ENCODE data around the gene URM1.
A peak's percentile ranks its signal among the peaks of the same experiment; 100 is the strongest.
"Not testable (repeated sequence)": the region's sequence is repeated elsewhere in the genome, so short reads cannot be mapped to it uniquely, and the experiment has no call there.

Gene URM1

DNA sequence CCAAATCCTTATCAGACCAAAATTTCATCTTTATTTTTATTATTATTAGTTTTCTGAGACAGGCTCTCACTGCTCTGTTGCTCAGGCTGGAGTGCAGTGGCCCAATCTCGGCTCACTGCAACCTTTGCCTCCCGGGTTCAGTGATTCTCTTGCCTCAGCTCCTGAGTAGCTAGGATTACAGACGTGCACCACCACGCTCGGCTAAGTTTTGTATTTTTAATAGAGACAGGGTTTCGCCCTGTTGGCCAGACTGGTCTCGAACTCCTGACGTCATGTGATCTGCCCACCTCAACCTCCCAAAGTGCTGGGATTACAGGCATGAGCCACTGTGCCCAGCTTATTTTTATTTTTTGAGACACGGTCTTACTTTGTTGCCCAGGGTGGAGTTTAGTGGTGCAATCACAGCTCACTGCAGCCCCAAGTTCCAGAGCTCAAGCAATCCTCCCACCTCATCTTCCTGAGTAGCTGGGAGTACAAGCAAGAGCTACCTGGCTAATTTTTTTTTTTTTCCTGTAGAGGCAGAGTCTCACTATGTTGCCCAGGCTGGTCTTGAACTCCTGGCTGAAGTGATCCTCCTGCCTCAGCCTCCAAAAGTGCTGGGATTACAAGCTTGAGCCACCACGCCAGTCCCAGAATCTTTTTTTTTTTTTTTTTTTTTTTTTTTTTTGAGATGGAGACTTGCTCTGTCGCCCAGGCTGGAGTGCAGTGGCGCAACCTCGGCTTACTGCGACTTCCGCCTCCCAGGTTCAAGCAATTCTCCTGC is 32.1 kb upstream of the URM1 start:
- not testable (repeated sequence) for H3K23ac ChIP-seq (ENCODE audit: low read length); H3K4me3 ChIP-seq (ENCODE audit: low read depth, low read length); H3K14ac ChIP-seq (ENCODE audit: low read length); H4K91ac ChIP-seq (ENCODE audit: low read depth, low read length); H3K9ac ChIP-seq (ENCODE audit: low read length); H2BK12ac ChIP-seq (ENCODE audit: low read length); H3K79me2 ChIP-seq (ENCODE audit: control insufficient read depth, insufficient read depth, low read length, poor library complexity); H4K12ac ChIP-seq (ENCODE audit: low read depth, low read length); H2AFZ ChIP-seq (ENCODE audit: insufficient read depth, low read length, poor library complexity); H3K18ac ChIP-seq (ENCODE audit: low read length); H3K4ac ChIP-seq (ENCODE audit: low read depth, low read length); DNase-seq; H3K79me1 ChIP-seq (ENCODE audit: low read length); H3K4me2 ChIP-seq (ENCODE audit: low read length); H3K27me3 ChIP-seq (ENCODE audit: insufficient read depth, low read length); H2BK120ac ChIP-seq (ENCODE audit: insufficient read depth, low read length, poor library complexity); H2BK5ac ChIP-seq (ENCODE audit: low read depth, low read length, poor library complexity); H4K8ac ChIP-seq (ENCODE audit: low read depth, low read length); H2AK5ac ChIP-seq (ENCODE audit: low read length); H3K9me3 ChIP-seq (ENCODE audit: insufficient read depth, low read depth, low read length); H3K27ac ChIP-seq (ENCODE audit: low read depth, low read length)
- Histone ChIP-seq H3K4me1 (ENCODE audit: control insufficient read depth in 1 of 2, insufficient read depth in 2 of 2, low read length in 2 of 2) (peaks cover 0 to 10% of the 10 kb centered on the region in 2 experiments), H3K36me3 (ENCODE audit: control insufficient read depth in 1 of 2, insufficient read depth in 2 of 2, low read length in 2 of 2) (peaks cover 15 to 17% of the 10 kb centered on the region in 2 experiments)
- no CpG with 5 or more reads among the region's 15 CpGs for WGBS (ENCODE audit: extremely low coverage, insufficient coverage, insufficient read length)

DNA sequence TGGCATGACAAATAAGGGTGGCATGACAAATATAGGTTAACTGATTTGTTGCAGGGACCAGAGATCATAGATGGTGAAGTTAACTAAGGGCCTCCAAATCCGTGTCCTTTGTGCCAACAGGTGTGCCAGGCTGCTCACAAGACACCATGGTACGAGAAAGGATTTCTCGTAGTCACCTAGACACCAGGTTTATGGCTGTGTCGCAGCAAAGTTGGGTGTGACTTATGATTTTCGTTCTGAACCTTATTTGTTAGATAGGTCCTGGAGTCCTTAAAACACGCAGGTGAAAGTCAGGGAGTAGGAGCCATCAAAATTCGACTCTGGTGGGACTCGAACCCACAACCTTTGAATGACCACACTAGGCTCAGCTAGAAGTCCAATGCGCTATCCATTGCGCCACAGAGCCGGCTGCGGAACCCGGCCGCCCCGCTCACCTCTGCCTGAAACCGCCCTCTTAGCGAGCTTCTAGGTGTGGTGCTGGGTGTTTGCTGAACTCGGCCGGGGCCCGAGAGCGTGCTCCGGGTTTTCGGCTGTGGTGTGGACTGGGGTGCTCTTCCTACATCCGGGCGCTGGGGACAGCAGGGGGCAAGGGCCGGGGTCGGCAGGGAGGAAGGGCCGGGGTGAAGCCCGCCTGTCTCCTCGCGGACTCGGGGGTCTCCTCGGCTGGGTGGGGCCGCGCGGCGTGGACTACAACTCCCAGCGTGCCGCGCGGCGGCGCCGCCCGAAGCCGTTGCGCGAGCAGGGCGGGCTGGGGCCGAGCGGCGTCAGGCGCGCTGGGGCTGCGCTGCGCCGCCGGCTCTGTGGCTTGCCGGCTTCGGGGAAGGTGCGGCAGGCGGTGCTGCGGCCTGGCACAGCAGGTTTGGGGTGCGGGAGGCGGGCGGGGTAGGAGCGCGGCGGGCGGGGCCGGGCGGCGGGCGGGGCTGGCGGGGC is 31.1 kb upstream of the URM1 start, which contains the start of gene SLC27A4:
SLC27A4 (plus strand) TSS at position 767 of the 930 bp plus-strand sequence. CDS start 2,606 bp downstream, outside the sequence.
- no CpG with 5 or more reads among the region's 75 CpGs for WGBS (ENCODE audit: extremely low coverage, insufficient coverage, insufficient read length)
- H3K27me3 ChIP-seq (ENCODE audit: insufficient read depth, low read length): no peaks in the 10 kb centered on the region
- H3K23ac ChIP-seq (ENCODE audit: low read length): no peak within 1 kb of the TSS
- peak within 1 kb of the TSS; percentile 90 for H4K12ac ChIP-seq (ENCODE audit: low read depth, low read length)
- no peak within 1 kb of the TSS for H2BK12ac ChIP-seq (ENCODE audit: low read length)
- H3K14ac ChIP-seq (ENCODE audit: low read length): peak within 1 kb of the TSS; percentile 83
- no peaks in the 10 kb centered on the region for H3K9me3 ChIP-seq (ENCODE audit: insufficient read depth, low read depth, low read length)
- peak within 1 kb of the TSS; percentile 69 for H3K18ac ChIP-seq (ENCODE audit: low read length)
- peak within 1 kb of the TSS; percentile 89 for H4K8ac ChIP-seq (ENCODE audit: low read depth, low read length)
- H3K4me1 ChIP-seq (ENCODE audit: control insufficient read depth in 1 of 2, insufficient read depth in 2 of 2, low read length in 2 of 2): peaks cover 0 to 10% of the 10 kb centered on the region in 2 experiments
- peak within 1 kb of the TSS; percentile 56 for H3K4ac ChIP-seq (ENCODE audit: low read depth, low read length)
- H3K4me2 ChIP-seq (ENCODE audit: low read length): peak within 1 kb of the TSS; percentile 98
- H3K79me2 ChIP-seq (ENCODE audit: control insufficient read depth, insufficient read depth, low read length, poor library complexity): peaks cover 4% of the 10 kb centered on the region
- peak; percentile 82 to 86 for DNase-seq
- peaks cover 19 to 21% of the 10 kb centered on the region in 2 experiments for H3K36me3 ChIP-seq (ENCODE audit: control insufficient read depth in 1 of 2, insufficient read depth in 2 of 2, low read length in 2 of 2)
- H3K9ac ChIP-seq (ENCODE audit: low read length): peak within 1 kb of the TSS; percentile 70
- no peak within 1 kb of the TSS for H2BK5ac ChIP-seq (ENCODE audit: low read depth, low read length, poor library complexity)
- no peak within 1 kb of the TSS for H2AK5ac ChIP-seq (ENCODE audit: low read length)
- peak within 1 kb of the TSS; percentile 95 for H2AFZ ChIP-seq (ENCODE audit: insufficient read depth, low read length, poor library complexity)
- H2BK120ac ChIP-seq (ENCODE audit: insufficient read depth, low read length, poor library complexity): peak within 1 kb of the TSS; percentile 50
- peak within 1 kb of the TSS; percentile 82 for H4K91ac ChIP-seq (ENCODE audit: low read depth, low read length)
- peak within 1 kb of the TSS; percentile 12 for H3K27ac ChIP-seq (ENCODE audit: low read depth, low read length)
- H3K79me1 ChIP-seq (ENCODE audit: low read length): peaks cover 6% of the 10 kb centered on the region
- H3K4me3 ChIP-seq (ENCODE audit: low read depth, low read length): peak within 1 kb of the TSS; percentile 83

DNA sequence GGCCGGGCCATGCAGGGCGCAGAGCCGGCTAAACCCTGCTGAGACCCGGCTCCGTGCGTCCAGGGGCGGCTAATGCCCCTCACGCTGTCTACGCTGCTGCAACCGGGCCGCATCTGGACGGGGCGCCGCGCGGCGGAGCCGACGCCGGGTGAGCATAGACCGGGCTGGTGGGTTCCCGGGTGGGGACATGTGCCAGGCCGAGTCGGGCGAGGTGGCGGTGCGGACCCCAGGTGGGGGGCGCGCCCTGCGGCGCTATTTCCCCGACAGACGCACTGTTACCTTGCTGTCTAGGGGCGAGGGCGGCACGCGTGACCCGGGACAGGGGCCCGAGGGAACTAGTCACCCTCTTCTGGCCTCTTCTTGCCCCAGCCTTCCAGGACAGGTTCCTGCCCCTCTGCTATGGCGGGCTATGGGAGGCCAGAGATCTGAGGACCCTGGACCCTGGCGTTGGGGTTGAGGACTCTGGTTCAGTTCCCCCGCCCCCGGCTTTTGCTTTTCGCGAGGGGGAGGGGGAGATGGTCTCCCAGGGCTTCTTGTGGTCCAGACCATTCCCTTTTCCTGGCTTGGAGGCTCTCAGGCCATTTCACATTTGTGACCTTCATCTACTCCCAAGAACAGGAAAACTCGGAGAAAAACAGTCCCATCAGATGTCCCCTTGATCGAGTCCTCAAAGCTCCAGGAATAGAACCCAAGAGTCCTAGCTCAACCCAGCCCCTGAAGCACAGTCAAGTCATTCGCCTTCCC is 30.3 kb upstream of the URM1 start:
- Histone ChIP-seq H3K14ac (ENCODE audit: low read length) (peak overlapping the region; percentile 48), H3K27ac (ENCODE audit: low read depth, low read length) (peak overlapping the region; percentile 12), H2AFZ (ENCODE audit: insufficient read depth, low read length, poor library complexity) (peak overlapping the region; percentile 42), H3K27me3 (ENCODE audit: insufficient read depth, low read length) (no peaks in the 10 kb centered on the region), H3K79me2 (ENCODE audit: control insufficient read depth, insufficient read depth, low read length, poor library complexity) (peaks cover 4% of the 10 kb centered on the region), H3K18ac (ENCODE audit: low read length) (peak overlapping the region; percentile 69), H2BK5ac (ENCODE audit: low read depth, low read length, poor library complexity) (no peak overlapping the region), H3K4ac (ENCODE audit: low read depth, low read length) (peak overlapping the region; percentile 49), H2AK5ac (ENCODE audit: low read length) (no peak overlapping the region), H3K36me3 (ENCODE audit: control insufficient read depth in 1 of 2, insufficient read depth in 2 of 2, low read length in 2 of 2) (peaks cover 27 to 30% of the 10 kb centered on the region in 2 experiments), H2BK120ac (ENCODE audit: insufficient read depth, low read length, poor library complexity) (no peak overlapping the region), H3K9me3 (ENCODE audit: insufficient read depth, low read depth, low read length) (peaks cover 3% of the 10 kb centered on the region), H3K79me1 (ENCODE audit: low read length) (peaks cover 6% of the 10 kb centered on the region), H4K91ac (ENCODE audit: low read depth, low read length) (peak overlapping the region; percentile 60), H3K4me1 (ENCODE audit: control insufficient read depth in 1 of 2, insufficient read depth in 2 of 2, low read length in 2 of 2) (peaks cover 0 to 10% of the 10 kb centered on the region in 2 experiments), H4K12ac (ENCODE audit: low read depth, low read length) (peak overlapping the region; percentile 51), H2BK12ac (ENCODE audit: low read length) (no peak overlapping the region), H3K4me3 (ENCODE audit: low read depth, low read length) (peak overlapping the region; percentile 83), H4K8ac (ENCODE audit: low read depth, low read length) (peak overlapping the region; percentile 79), H3K4me2 (ENCODE audit: low read length) (peak overlapping the region; percentile 98), H3K9ac (ENCODE audit: low read length) (peak overlapping the region; percentile 67), H3K23ac (ENCODE audit: low read length) (no peak overlapping the region)
- peak in 1 of 2 donors; percentile 10 for DNase-seq
- no CpG with 5 or more reads among the region's 48 CpGs for WGBS (ENCODE audit: extremely low coverage, insufficient coverage, insufficient read length)

DNA sequence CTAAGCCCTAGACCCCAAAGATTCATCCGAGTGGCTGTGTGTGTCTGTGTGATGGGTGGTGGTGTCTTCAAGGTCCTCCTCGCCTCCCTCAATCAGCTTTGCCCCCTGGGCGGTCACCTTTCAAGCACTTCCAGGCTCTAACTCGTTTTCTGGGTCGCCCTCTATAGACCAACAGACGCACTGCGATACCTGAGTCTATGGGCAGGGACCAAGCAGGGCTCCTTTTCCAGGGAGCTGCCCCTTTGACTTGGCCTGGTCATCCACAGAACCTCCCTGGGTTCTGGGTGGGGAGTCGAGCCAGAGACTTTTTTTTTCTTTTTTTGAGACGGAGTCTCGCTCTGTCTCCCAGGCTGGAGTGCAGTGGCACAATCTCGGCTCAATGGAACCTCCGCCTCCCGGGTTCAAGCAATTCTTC is 29.7 kb upstream of the URM1 start:
- Histone ChIP-seq H4K8ac (ENCODE audit: low read depth, low read length) (no peak overlapping the region), H2AFZ (ENCODE audit: insufficient read depth, low read length, poor library complexity) (peak overlapping the region; percentile 42), H3K9me3 (ENCODE audit: insufficient read depth, low read depth, low read length) (peaks cover 3% of the 10 kb centered on the region), H2BK5ac (ENCODE audit: low read depth, low read length, poor library complexity) (no peak overlapping the region), H3K18ac (ENCODE audit: low read length) (no peak overlapping the region), H3K4me1 (ENCODE audit: control insufficient read depth in 1 of 2, insufficient read depth in 2 of 2, low read length in 2 of 2) (peaks cover 0 to 10% of the 10 kb centered on the region in 2 experiments), H3K79me2 (ENCODE audit: control insufficient read depth, insufficient read depth, low read length, poor library complexity) (peaks cover 4% of the 10 kb centered on the region), H2AK5ac (ENCODE audit: low read length) (no peak overlapping the region), H3K9ac (ENCODE audit: low read length) (no peak overlapping the region), H4K91ac (ENCODE audit: low read depth, low read length) (no peak overlapping the region), H3K27me3 (ENCODE audit: insufficient read depth, low read length) (no peaks in the 10 kb centered on the region), H2BK120ac (ENCODE audit: insufficient read depth, low read length, poor library complexity) (no peak overlapping the region), H3K4ac (ENCODE audit: low read depth, low read length) (no peak overlapping the region), H3K4me2 (ENCODE audit: low read length) (peak overlapping the region; percentile 98), H3K4me3 (ENCODE audit: low read depth, low read length) (peak overlapping the region; percentile 83), H4K12ac (ENCODE audit: low read depth, low read length) (no peak overlapping the region), H3K79me1 (ENCODE audit: low read length) (peaks cover 6% of the 10 kb centered on the region), H3K23ac (ENCODE audit: low read length) (no peak overlapping the region), H3K36me3 (ENCODE audit: control insufficient read depth in 1 of 2, insufficient read depth in 2 of 2, low read length in 2 of 2) (peaks cover 29 to 31% of the 10 kb centered on the region in 2 experiments), H2BK12ac (ENCODE audit: low read length) (no peak overlapping the region), H3K14ac (ENCODE audit: low read length) (no peak overlapping the region), H3K27ac (ENCODE audit: low read depth, low read length) (no peak overlapping the region)
- peak; percentile 68 to 87 for DNase-seq
- WGBS (ENCODE audit: extremely low coverage, insufficient coverage, insufficient read length): no CpG with 5 or more reads among the region's 13 CpGs
